Measurements from ENCODE around the gene BSPH1.
"Not testable (repeated sequence)": the region's sequence is repeated elsewhere in the genome, so short reads cannot be mapped to it uniquely, and the experiment has no call there.

BSPH1 gene

GRCh38 chr19:47920107-47920506 lies 71.9 kb downstream of the BSPH1 start:
- DNase-seq (ENCODE audit: low spot score) = not testable (repeated sequence)

All from SW480 (cell line).